Thyroid gland (tissue), 4 donors: Measurements from ENCODE around the gene MICAL3.

Experiments used
- POLR2A ChIP-seq, 2 donors: fragments of 450-650 bp; IDR thresholded peaks; one replicate each; pipeline ENCODE4 v1.6.1; 2017; ENCODE audit warnings: antibody characterized with exemption in 2 of 2, mild to moderate bottlenecking in 2 of 2, moderate library complexity in 1 of 2
- TF ChIP-seq, protein P1 (sequence below), 6 experiments: fragments of 200-600 bp in 3 of 6; fragments of 450-650 bp in 3 of 6; sonication (generic) in 3 of 6; IDR thresholded peaks; one replicate each; pipeline ENCODE4 v1.5.1; 2016 to 2019; ENCODE audit warnings: antibody characterized with exemption in 6 of 6, mild to moderate bottlenecking in 2 of 6, inconsistent platforms in 1 of 6, moderate library complexity in 1 of 6

DNA sequence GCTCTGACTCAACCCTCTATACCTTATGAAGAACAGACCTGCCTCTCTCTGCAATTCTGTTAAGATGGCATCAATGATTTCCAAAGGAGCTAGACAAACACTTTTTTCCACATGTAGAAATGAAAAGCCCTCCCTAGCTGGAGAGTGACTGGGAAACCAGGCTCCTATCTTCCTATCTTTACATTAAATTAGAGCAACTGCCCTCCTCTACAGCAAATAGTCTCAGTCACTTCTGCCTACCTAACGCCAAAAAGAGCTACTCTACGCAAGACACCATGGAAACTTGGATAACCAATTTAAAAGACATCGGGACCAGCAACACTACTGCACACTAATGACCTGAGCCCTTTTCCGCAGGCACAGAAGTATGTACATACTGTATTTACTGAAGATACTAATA lies 84.8 kb downstream of the MICAL3 start:
- TF ChIP-seq, protein P1, sequence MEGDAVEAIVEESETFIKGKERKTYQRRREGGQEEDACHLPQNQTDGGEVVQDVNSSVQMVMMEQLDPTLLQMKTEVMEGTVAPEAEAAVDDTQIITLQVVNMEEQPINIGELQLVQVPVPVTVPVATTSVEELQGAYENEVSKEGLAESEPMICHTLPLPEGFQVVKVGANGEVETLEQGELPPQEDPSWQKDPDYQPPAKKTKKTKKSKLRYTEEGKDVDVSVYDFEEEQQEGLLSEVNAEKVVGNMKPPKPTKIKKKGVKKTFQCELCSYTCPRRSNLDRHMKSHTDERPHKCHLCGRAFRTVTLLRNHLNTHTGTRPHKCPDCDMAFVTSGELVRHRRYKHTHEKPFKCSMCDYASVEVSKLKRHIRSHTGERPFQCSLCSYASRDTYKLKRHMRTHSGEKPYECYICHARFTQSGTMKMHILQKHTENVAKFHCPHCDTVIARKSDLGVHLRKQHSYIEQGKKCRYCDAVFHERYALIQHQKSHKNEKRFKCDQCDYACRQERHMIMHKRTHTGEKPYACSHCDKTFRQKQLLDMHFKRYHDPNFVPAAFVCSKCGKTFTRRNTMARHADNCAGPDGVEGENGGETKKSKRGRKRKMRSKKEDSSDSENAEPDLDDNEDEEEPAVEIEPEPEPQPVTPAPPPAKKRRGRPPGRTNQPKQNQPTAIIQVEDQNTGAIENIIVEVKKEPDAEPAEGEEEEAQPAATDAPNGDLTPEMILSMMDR (IDR thresholded peaks at IDR 0.05): no peak
- no peak for TF ChIP-seq POLR2A (IDR thresholded peaks at IDR 0.05)
